GM12865 (cell line): ENCODE measurements around the gene MAP2K3.

Experiments
- DNase-seq: peaks from one replicate; pipeline ENCODE4 v3.0.0; 2010; ENCODE audit warnings: low read depth
- H3K4me3 ChIP-seq: 2 replicates; pipeline ENCODE4 v1.5.1; 2011; ENCODE audit warnings: mild to moderate bottlenecking, low read depth, low read length, control low read depth
- CTCF ChIP-seq: IDR thresholded peaks from 2 replicates; pipeline ENCODE4 v1.5.1; 2011; ENCODE audit warnings: low read length, control low read depth, low read depth, inconsistent platforms; ENCODE audit not compliant: insufficient read depth; ENCODE audit errors: missing control alignments

MAP2K3 gene

GRCh38 chr17:21277332-21277731 is 7.2 kb upstream of the MAP2K3 start:
- DNase-seq, result no peak
- H3K4me3 ChIP-seq, result no peak overlapping the region
- TF ChIP-seq CTCF, result no peak

- no peak for TF ChIP-seq CTCF
- no peak overlapping the region for H3K4me3 ChIP-seq
- peak; percentile 22 for DNase-seq
Observed at GRCh38 chr17:21278450-21279197, 5.9 kb upstream of the MAP2K3 start.

- no peak for DNase-seq
- no peak for TF ChIP-seq CTCF
- no peak overlapping the region for H3K4me3 ChIP-seq
Observed at GRCh38 chr17:21279198-21279535, 5.3 kb upstream of the MAP2K3 start.

- DNase-seq, result no peak
- H3K4me3 ChIP-seq, result no peak overlapping the region
- no peak for TF ChIP-seq CTCF
Observed at GRCh38 chr17:21279582-21279981, 4.9 kb upstream of the MAP2K3 start.

- peak; percentile 99 for TF ChIP-seq CTCF
- peak; percentile 85 for DNase-seq
- H3K4me3 ChIP-seq, result no peak overlapping the region
Observed at GRCh38 chr17:21280081-21280518, 4.4 kb upstream of the MAP2K3 start.

- H3K4me3 ChIP-seq, result no peak overlapping the region
- TF ChIP-seq CTCF, result no peak
- DNase-seq, result no peak
Observed at GRCh38 chr17:21282231-21282630, 2.3 kb upstream of the MAP2K3 start.

GRCh38 chr17:21282850-21283249 is 1.7 kb upstream of the MAP2K3 start:
- no peak overlapping the region for H3K4me3 ChIP-seq
- TF ChIP-seq CTCF, result no peak
- no peak for DNase-seq
